Glomerular visceral epithelial cell (primary cell): ENCODE measurements around the gene GRIA3.

Experiments
- DNase-seq: peaks from one replicate; pipeline ENCODE4 v3.0.0-alpha.2; 2016; ENCODE audit errors: extremely low spot score

The GRIA3 gene

GRCh38 chrX:123193101-123193500 lies 9.0 kb downstream of the GRIA3 start:
- DNase-seq = no peak

GRCh38 chrX:123199338-123199737 lies 15.3 kb downstream of the GRIA3 start:
- no peak for DNase-seq

GRCh38 chrX:123201720-123202119 lies 17.6 kb downstream of the GRIA3 start:
- DNase-seq = peak; percentile 17

GRCh38 chrX:123202523-123202922 lies 18.4 kb downstream of the GRIA3 start:
- no peak for DNase-seq

- DNase-seq = no peak
Measured at GRCh38 chrX:123203772-123204171, 19.7 kb downstream of the GRIA3 start.

- DNase-seq = no peak
Measured at GRCh38 chrX:123206176-123206575, 22.1 kb downstream of the GRIA3 start.

- no peak for DNase-seq
Measured at GRCh38 chrX:123210252-123210651, 26.2 kb downstream of the GRIA3 start.

GRCh38 chrX:123215397-123216089 lies 31.5 kb downstream of the GRIA3 start:
- DNase-seq = no peak

GRCh38 chrX:123217077-123217476 lies 33.0 kb downstream of the GRIA3 start:
- no peak for DNase-seq

- DNase-seq = no peak
Measured at GRCh38 chrX:123217728-123218127, 33.6 kb downstream of the GRIA3 start.

GRCh38 chrX:123219916-123220315 lies 35.8 kb downstream of the GRIA3 start:
- DNase-seq = no peak

GRCh38 chrX:123222920-123223319 lies 38.8 kb downstream of the GRIA3 start:
- no peak for DNase-seq

- DNase-seq = no peak
Measured at GRCh38 chrX:123223409-123223808, 39.3 kb downstream of the GRIA3 start.

GRCh38 chrX:123223859-123224258 lies 39.8 kb downstream of the GRIA3 start:
- no peak for DNase-seq

- no peak for DNase-seq
Measured at GRCh38 chrX:123230798-123231197, 46.7 kb downstream of the GRIA3 start.

- no peak for DNase-seq
Measured at GRCh38 chrX:123236859-123237258, 52.8 kb downstream of the GRIA3 start.

- DNase-seq = no peak
Measured at GRCh38 chrX:123237271-123237670, 53.2 kb downstream of the GRIA3 start.

- no peak for DNase-seq
Measured at GRCh38 chrX:123254457-123254856, 70.4 kb downstream of the GRIA3 start.

GRCh38 chrX:123256378-123256777 lies 72.3 kb downstream of the GRIA3 start:
- no peak for DNase-seq

GRCh38 chrX:123260920-123261418 lies 76.9 kb downstream of the GRIA3 start:
- no peak for DNase-seq

- no peak for DNase-seq
Measured at GRCh38 chrX:123263270-123263669, 79.2 kb downstream of the GRIA3 start.

GRCh38 chrX:123263747-123264146 lies 79.7 kb downstream of the GRIA3 start:
- no peak for DNase-seq

- DNase-seq = no peak
Measured at GRCh38 chrX:123267220-123267619, 83.1 kb downstream of the GRIA3 start.

GRCh38 chrX:123271902-123272301 lies 87.8 kb downstream of the GRIA3 start:
- DNase-seq = no peak
